ENCODE measurements around the gene LGALS7. TPM values are rescaled to one million over a fixed set of nuclear protein-coding genes. Genes with fewer than 3 reads are reported as not detected.
"Not testable (repeated sequence)": the region's sequence is repeated elsewhere in the genome, so short reads cannot be mapped to it uniquely, and the experiment has no call there.

LGALS7 gene
- total and polyA plus RNA-seq, 7 donors = not detected

GRCh38 chr19:38786572-38787265 lies 13.4 kb upstream of the LGALS7 start:
- ATAC-seq (peak in 3 of 4 donors; percentile 29 to 77 (median 40)), DNase-seq (peak in 1 of 2 donors; percentile 54)
- no peaks in the 10 kb centered on the region for H3K9me3 ChIP-seq
- no peak overlapping the region for H3K4me3 ChIP-seq
- no peaks in the 10 kb centered on the region for H3K36me3 ChIP-seq (ENCODE audit: insufficient read depth in 1 of 2, low read depth in 1 of 2)
- WGBS, 3 donors = 47 to 50% (median 49%) methylated on average over 11 of the region's 11 CpGs
- H3K4me1 ChIP-seq = no peaks in the 10 kb centered on the region
- no peak for TF ChIP-seq CTCF (IDR thresholded peaks at IDR 0.05)
- intact Hi-C loops (cut with DNase I) = no loop called here
- H3K27me3 ChIP-seq (ENCODE audit: insufficient read depth in 3 of 3, low read length in 2 of 3) = no peaks in the 10 kb centered on the region
- H3K27ac ChIP-seq = peak overlapping the region; percentile 43

GRCh38 chr19:38786061-38786460 lies 12.7 kb upstream of the LGALS7 start:
- H3K27me3 ChIP-seq (ENCODE audit: insufficient read depth in 3 of 3, low read length in 2 of 3); intact Hi-C loops (cut with DNase I); H3K4me3 ChIP-seq; H3K4me1 ChIP-seq; H3K36me3 ChIP-seq (ENCODE audit: insufficient read depth in 1 of 2, low read depth in 1 of 2); ATAC-seq; H3K9me3 ChIP-seq: not testable (repeated sequence)
- DNase-seq = peak in 1 of 2 donors; percentile 12
- 89 to 95% (median 89%) methylated on average over 2 to 3 of the region's 3 CpGs for WGBS, 3 donors
- peak overlapping the region; percentile 43 for H3K27ac ChIP-seq

GRCh38 chr19:38785187-38785699 lies 11.9 kb upstream of the LGALS7 start:
- no peaks in the 10 kb centered on the region for H3K36me3 ChIP-seq (ENCODE audit: insufficient read depth in 1 of 2, low read depth in 1 of 2)

GRCh38 chr19:38784224-38784623 lies 10.9 kb upstream of the LGALS7 start:
- no peaks in the 10 kb centered on the region for H3K9me3 ChIP-seq
- TF ChIP-seq CTCF (IDR thresholded peaks at IDR 0.05) = no peak
- no peaks in the 10 kb centered on the region for H3K36me3 ChIP-seq (ENCODE audit: insufficient read depth in 1 of 2, low read depth in 1 of 2)
- intact Hi-C loops (cut with DNase I) = loop anchor here in 1 of 2 donors (5.0 kb wide), 1 partner anchor 33 kb away; no protein-coding TSS in a partner anchor
- no peaks in the 10 kb centered on the region for H3K4me1 ChIP-seq
- no peaks in the 10 kb centered on the region for H3K27me3 ChIP-seq (ENCODE audit: insufficient read depth in 3 of 3, low read length in 2 of 3)
- DNase-seq (no peak), ATAC-seq (no peak)
- 83 to 97% (median 88%) methylated on average over 3 of the region's 3 CpGs for WGBS, 3 donors
- H3K4me3 ChIP-seq = no peak overlapping the region
- H3K27ac ChIP-seq = no peak overlapping the region

More at GRCh38 chr19:38785187-38785699, 11.9 kb upstream of the LGALS7 start:
- WGBS, 3 donors = 96 to 99% (median 98%) methylated on average over 7 of the region's 7 CpGs
- intact Hi-C loops (cut with DNase I) = no loop called here
- Histone ChIP-seq H3K4me3 (no peak overlapping the region), H3K9me3 (no peaks in the 10 kb centered on the region), H3K27ac (no peak overlapping the region), H3K27me3 (ENCODE audit: insufficient read depth in 3 of 3, low read length in 2 of 3) (no peaks in the 10 kb centered on the region), H3K4me1 (no peaks in the 10 kb centered on the region)
- TF ChIP-seq CTCF (IDR thresholded peaks at IDR 0.05) = no peak
- DNase-seq (peak in 1 of 2 donors; percentile 28), ATAC-seq (no peak)

- intact Hi-C loops (cut with DNase I) = loop anchor here in 1 of 2 donors (5.0 kb wide), 1 partner anchor 35 kb away; no protein-coding TSS in a partner anchor
- 81 to 92% (median 87%) methylated on average over 13 of the region's 13 CpGs for WGBS, 3 donors
These were observed 8.9 kb upstream of the LGALS7 start for GRCh38 chr19:38782212-38782611.

More at GRCh38 chr19:38782212-38782611, 8.9 kb upstream of the LGALS7 start:
- not testable (repeated sequence) for H3K27me3 ChIP-seq (ENCODE audit: insufficient read depth in 3 of 3, low read length in 2 of 3); H3K9me3 ChIP-seq; ATAC-seq; H3K4me3 ChIP-seq; H3K4me1 ChIP-seq; H3K27ac ChIP-seq; H3K36me3 ChIP-seq (ENCODE audit: insufficient read depth in 1 of 2, low read depth in 1 of 2); DNase-seq

Measured in psoas muscle (tissue), 8 donors.